ENCODE data around the gene TMEM178A. TPM values are rescaled to one million over a fixed set of nuclear protein-coding genes. Genes with fewer than 3 reads are reported as not detected.

TMEM178A gene
- total RNA-seq, 1 experiment from 2014 or later, result 7.5 TPM

DNA sequence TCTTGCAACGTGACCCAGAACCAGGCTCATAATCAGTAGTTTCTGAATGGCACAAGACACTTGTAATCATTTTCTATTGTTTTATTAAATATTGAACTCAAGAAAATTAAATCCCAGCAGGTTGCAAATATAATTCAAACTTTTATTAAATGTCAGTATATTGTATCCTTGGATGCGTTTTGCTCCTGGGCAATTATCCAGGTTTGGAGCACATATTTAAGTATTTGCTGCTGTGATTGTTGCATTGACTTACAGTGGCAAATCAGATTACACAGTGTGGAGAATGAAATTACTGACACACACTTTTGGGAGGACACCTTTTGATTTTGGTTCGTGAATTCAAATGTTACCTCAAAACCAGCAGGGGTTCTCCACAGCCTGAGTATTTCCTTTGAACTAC lies 27.1 kb upstream of the TMEM178A start:
- no peak overlapping the region for H3K56ac ChIP-seq (ENCODE audit: insufficient read length, low read depth, low read length)
- Mint-ChIP-seq H3K36me3 (ENCODE audit: insufficient read depth in 1 of 3, low read depth in 3 of 3) (no peaks in the 10 kb centered on the region), H3K27ac (no peak overlapping the region), H3K9me3 (no peaks in the 10 kb centered on the region), H3K4me3 (no peak overlapping the region), H3K4me1 (peaks cover 5% of the 10 kb centered on the region in 2 experiments; a peak in 1 of 4 replicates), H3K27me3 (ENCODE audit: low read depth) (no peaks in the 10 kb centered on the region)
- H3K4me2 ChIP-seq (ENCODE audit: insufficient read depth, insufficient read length, low read length), result no peak overlapping the region
- H4K20me1 ChIP-seq (ENCODE audit: control insufficient read depth, insufficient read depth, insufficient read length), result no peaks in the 10 kb centered on the region
- H2BK20ac ChIP-seq (ENCODE audit: low read depth, low read length, poor library complexity, severe bottlenecking), result no peak overlapping the region
- TF ChIP-seq, protein P1, sequence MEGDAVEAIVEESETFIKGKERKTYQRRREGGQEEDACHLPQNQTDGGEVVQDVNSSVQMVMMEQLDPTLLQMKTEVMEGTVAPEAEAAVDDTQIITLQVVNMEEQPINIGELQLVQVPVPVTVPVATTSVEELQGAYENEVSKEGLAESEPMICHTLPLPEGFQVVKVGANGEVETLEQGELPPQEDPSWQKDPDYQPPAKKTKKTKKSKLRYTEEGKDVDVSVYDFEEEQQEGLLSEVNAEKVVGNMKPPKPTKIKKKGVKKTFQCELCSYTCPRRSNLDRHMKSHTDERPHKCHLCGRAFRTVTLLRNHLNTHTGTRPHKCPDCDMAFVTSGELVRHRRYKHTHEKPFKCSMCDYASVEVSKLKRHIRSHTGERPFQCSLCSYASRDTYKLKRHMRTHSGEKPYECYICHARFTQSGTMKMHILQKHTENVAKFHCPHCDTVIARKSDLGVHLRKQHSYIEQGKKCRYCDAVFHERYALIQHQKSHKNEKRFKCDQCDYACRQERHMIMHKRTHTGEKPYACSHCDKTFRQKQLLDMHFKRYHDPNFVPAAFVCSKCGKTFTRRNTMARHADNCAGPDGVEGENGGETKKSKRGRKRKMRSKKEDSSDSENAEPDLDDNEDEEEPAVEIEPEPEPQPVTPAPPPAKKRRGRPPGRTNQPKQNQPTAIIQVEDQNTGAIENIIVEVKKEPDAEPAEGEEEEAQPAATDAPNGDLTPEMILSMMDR (conservative IDR thresholded peaks at IDR 0.05), result no peak
- WGBS (ENCODE audit: extremely low coverage, insufficient read length, low lambda C conversion rate), result no CpG with 5 or more reads among the region's 3 CpGs
- no peak overlapping the region for H2BK15ac ChIP-seq (ENCODE audit: low read depth, low read length)
- no peak overlapping the region for H3T11ph ChIP-seq (ENCODE audit: low read length)
- no peaks in the 10 kb centered on the region for H3K23me2 ChIP-seq (ENCODE audit: insufficient read length, low read depth, low read length, poor library complexity, severe bottlenecking)
- no peak overlapping the region for H3K14ac ChIP-seq (ENCODE audit: insufficient read depth, low read length)
- no peak for DNase-seq
- H3K27ac ChIP-seq (ENCODE audit: insufficient read length, low read depth, low read length), result no peak overlapping the region
- H4K8ac ChIP-seq (replicated peaks; ENCODE audit: insufficient read length, low read depth, low read length), result no peak overlapping the region
- no peak overlapping the region for H2AK5ac ChIP-seq (ENCODE audit: insufficient read length, low read length)
- H3K27me3 ChIP-seq (ENCODE audit: insufficient read depth, low read length), result no peaks in the 10 kb centered on the region
- H3K79me1 ChIP-seq (ENCODE audit: insufficient read depth, low read depth, low read length, poor library complexity, severe bottlenecking), result no peaks in the 10 kb centered on the region
- no peak overlapping the region for H3K23ac ChIP-seq (ENCODE audit: insufficient read length, low read depth, low read length)
- H2BK12ac ChIP-seq (ENCODE audit: insufficient read length, low read depth, low read length), result no peak overlapping the region
- no peak overlapping the region for H4K5ac ChIP-seq (ENCODE audit: insufficient read length, low read depth, low read length)
- no peak overlapping the region for H2BK120ac ChIP-seq (ENCODE audit: low read depth, low read length, poor library complexity, severe bottlenecking)
- no peak overlapping the region for H3K4ac ChIP-seq (ENCODE audit: low read depth, low read length)
- H2AFZ ChIP-seq (ENCODE audit: low read length), result no peak overlapping the region
- no peak overlapping the region for H3K9ac ChIP-seq (ENCODE audit: extremely low read depth, insufficient read length, low read length)
- H3K9me3 ChIP-seq (ENCODE audit: control insufficient read depth, low read depth, low read length), result no peaks in the 10 kb centered on the region
- no peaks in the 10 kb centered on the region for H3K79me2 ChIP-seq (ENCODE audit: insufficient read depth, low read length)
- H2BK5ac ChIP-seq (ENCODE audit: insufficient read length, low read length), result no peak overlapping the region
- no peak overlapping the region for H4K91ac ChIP-seq (ENCODE audit: insufficient read length, low read depth, low read length)
- H3K4me1 ChIP-seq (ENCODE audit: insufficient read depth, low read length), result no peaks in the 10 kb centered on the region
- no peak overlapping the region for H3K18ac ChIP-seq (ENCODE audit: insufficient read length, low read depth, low read length)

All from H9 (cell line).